DMS79 treated with DMSO at 0.1 percent for 48 hours (cell line): ENCODE data around the gene ADGRA3.

Experiments used
- DNase-seq: peaks from one replicate; lab custom pipeline; 2025; lab: John Stamatoyannopoulos, UW

The ADGRA3 gene

DNA sequence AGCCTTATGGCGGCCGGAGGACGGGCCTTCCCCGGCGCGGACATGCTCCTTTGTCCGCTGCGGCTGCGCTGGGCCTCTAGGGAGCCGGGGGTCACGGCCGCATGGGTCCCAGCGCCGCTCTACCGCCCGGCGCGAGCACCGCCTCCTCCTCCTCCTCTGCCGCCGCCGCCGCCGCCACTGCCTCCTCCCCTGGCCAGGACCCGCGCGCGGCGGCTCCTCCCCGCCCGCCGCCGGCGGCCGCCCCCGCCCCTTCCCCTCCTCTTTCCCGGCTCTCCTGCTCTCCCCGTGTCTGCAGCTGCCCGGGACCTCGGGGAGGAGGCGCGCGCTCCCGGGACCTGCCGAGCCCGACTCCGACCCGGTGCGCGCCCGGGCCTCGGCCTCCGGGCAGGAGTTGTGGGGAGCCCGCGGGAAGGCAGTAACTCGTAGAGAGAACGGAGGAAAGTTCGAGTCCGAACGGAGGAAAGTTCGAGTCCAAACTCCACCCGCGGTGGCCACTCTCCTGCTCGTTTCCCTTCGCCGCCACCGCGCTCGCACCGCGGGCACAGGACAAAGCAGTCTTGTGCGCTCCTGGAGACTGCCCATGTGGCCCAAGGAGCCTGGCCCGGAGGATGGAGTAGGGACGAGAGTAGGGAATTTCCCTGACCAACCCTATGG lies at the start of gene ADGRA3:
TSS of gene ADGRA3 (minus strand) at position 179 of the 654 bp plus-strand sequence. CDS start 282 bp downstream, outside the sequence.
- DNase-seq, result peak; percentile 24

DNA sequence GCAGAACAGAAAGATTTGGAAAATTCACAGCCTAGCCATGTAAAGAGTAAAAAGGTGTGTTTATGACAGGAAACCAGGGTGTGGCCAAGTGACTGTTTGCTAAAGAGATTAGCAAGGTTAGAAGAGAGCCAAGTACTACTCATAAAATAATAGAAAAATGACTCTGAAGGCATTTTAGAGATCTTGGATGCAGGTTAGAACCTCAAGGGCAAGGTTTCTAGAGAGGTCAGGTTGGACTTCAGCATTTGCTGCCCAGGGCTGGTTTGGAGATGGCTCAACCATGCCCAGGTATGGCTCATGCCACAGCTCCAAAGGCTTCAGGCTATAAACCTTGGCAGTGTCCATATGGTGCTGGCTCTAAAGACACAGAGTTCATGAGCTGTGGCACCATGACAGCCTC lies 40.6 kb upstream of the ADGRA3 start:
- no peak for DNase-seq

DNA sequence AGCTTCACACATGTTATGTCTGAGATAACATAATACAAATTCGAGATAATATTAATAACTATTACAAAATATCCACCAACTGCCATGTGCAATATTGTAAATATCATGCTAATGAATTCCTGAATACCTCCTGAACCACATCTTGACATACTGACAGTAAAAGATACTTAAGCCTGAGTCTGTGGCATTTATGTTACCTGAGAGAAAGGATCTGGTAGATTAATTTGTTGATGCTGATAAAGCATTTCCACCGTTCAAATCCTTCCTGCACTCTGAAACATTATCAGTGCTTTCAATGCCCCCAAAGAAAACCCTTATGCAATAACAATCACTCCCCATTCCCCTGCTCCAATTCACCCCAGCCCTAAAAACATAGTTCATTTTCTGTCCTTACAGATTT lies 38.8 kb upstream of the ADGRA3 start:
- DNase-seq, result no peak

DNA sequence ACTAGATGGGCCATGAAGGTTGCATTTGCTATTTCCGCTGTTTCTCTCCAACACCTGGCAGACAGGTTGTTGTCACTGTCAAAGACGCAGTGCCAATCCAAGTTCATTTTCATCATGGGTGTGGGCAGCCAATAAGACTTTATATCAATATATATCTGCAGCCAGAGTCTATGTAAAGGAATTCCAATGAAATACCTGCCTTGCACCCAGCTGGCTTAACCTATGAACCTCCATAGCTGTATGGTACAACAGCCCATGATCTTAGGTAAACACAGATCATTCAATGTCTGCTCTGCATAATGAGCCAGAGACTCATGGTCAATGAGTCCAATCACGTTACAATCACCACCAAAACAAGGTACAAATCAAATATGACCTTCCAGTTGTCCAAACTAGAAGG lies 37.7 kb upstream of the ADGRA3 start:
- DNase-seq, result no peak

DNA sequence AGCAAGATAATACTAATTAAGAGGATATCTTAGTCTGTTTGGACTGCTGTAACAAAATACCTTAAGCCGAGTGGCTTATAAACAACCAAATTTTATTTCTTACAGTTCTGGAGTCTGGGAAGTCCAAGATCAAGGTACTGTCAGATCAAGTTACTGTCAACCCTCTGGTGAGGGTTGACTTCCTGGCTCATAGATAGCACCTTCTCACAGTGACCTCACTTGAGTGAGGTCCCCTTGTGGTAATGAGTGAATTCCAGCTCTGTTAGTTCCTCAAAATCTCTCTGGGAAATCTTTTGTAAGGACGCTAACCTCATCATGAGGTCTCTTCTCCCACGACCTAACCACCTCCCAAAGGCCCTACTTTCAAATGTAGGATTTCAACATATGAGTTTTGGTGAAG lies 36.9 kb upstream of the ADGRA3 start:
- no peak for DNase-seq

- DNase-seq, result no peak
These were observed 35.7 kb upstream of the ADGRA3 start for GRCh38 chr4:22551550-22551949.

GRCh38 chr4:22546299-22546698 lies 30.4 kb upstream of the ADGRA3 start:
- no peak for DNase-seq

- DNase-seq, result no peak
These were observed 23.4 kb upstream of the ADGRA3 start for GRCh38 chr4:22539251-22539650.

DNA sequence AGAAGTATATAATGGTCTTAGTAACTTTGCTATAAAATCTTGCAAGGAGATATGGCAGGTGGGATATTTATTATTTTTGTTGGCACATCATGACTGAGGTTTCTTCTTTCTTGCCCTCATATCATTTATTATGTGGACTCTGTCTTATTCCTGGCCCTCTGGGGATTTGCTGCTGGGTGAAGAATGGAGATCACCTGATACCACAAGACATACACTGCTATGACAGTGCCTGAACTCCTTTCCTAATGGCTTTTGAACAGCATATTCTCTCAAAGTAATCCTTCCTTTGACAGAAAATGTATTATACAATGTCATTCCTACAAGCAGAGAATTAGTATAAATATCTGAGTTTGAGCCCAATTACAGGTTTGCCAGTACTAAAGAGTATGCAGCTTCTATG lies 22.0 kb upstream of the ADGRA3 start:
- DNase-seq, result no peak

- DNase-seq, result no peak
These were observed 18.5 kb upstream of the ADGRA3 start for GRCh38 chr4:22534374-22534773.

- no peak for DNase-seq
These were observed 17.0 kb upstream of the ADGRA3 start for GRCh38 chr4:22532896-22533295.

DNA sequence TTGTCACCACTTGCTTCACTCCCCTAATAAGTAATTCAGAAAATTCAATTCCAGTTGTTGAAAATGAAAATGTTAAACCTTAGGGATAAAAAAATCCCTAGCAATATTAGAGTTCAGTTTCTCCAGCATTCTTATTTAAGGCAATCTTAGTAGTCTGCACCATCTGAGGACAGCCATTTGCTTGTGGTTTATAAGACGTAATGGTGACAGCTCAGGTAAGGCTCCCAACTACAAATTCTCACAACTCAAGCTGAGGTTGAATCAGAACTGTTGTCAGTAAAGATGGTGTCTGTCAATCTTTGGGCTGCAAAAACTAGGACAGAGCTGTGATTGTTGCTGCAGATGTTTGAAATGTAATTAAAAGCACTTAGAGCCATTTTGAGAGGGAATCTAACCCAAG lies 16.3 kb upstream of the ADGRA3 start:
- no peak for DNase-seq

DNA sequence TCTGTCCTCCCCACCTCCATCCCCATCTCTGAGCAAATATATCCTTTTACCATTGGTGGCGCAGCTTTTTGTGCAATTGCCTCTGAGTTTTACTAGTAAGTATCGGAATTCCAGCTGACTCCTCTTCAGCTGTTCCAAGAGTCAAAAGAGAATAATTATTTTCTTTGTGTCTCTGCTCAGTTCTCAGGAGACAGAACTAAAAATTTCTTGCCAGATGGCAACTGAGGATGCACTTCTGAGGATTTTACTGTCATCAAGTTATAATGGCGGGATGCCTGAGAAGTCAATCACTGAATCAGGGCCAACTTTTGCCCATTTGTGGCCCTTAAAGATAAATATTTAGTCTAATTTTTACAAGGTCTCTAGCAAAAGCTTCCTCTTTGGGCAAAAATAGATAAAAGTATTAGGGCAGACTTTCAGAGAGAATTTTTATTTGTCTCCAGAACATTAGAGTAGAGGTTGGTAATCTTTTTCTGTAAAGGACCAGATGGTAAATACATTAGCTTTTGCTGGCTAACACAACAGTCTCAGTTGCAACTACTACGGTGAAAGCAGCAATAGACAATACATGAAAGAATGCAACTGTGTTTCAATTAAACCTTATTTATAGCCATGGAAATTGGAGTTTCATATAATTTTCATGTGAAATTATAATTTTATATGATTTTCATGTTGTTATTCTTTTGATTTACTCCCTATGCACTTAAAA lies 15.6 kb upstream of the ADGRA3 start:
- no peak for DNase-seq

- DNase-seq, result no peak
These were observed 9.0 kb upstream of the ADGRA3 start for GRCh38 chr4:22524895-22525294.

- no peak for DNase-seq
These were observed 7.0 kb upstream of the ADGRA3 start for GRCh38 chr4:22522706-22523501.

GRCh38 chr4:22522206-22522605 lies 6.3 kb upstream of the ADGRA3 start:
- DNase-seq, result no peak

DNA sequence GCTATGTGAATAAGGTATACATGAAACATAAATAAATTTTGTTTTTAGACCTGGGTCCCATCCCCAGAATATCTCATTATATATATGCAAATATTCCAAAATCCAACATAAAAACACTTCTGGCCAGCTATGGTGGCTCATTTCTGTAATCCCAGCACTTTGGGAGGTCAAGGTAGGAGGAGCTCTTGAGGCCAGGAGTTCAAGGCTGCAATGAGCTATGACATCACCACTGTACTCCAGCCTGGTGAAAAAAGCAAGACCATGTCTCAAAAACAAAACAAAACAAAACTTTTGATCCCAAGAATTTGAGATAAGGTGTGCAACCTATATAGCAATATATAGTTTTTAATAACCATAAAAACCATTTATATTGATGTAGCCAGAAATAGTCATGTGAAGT lies 5.4 kb upstream of the ADGRA3 start:
- no peak for DNase-seq

DNA sequence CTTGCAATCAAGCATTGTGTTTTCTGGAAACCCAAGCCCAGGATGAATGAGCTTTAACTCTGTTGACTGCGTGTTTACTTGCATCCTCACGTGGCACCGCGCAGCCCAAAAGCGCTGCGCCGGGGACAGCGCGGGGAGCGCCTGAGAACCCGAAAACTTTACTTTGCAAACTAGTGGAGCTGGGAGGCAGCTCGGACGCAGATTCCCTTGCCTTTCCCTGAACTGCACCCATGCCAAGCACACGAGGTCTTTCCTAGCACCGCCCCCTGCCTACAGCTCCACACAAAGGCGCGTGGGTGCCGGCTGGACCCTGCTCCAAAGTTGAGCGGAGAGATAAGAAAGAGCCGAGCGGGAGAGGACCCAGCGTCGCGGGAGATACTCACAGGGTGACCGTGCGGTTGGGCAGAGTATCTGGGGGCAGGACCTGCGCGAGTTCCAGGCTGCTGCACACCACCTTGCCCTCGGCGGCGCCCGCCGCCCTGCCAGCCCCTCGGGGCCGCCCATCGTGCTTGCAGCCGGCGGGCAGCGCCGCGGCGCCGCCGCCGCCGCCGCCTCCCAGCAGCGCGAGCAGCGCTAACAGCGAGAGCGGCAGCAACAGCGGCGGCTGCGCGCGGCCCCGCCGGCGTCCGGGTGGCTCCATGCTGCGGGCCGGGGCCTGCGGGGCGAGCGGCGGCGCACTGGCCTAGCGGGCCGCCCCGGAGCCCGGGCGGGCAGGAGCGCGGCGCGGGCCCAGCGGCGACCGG lies 550 bp downstream of the ADGRA3 start:
- peak; percentile 13 for DNase-seq

GRCh38 chr4:22514481-22514880 lies 1.4 kb downstream of the ADGRA3 start:
- DNase-seq, result no peak

GRCh38 chr4:22514001-22514400 lies 1.9 kb downstream of the ADGRA3 start:
- no peak for DNase-seq

GRCh38 chr4:22512306-22512705 lies 3.6 kb downstream of the ADGRA3 start:
- no peak for DNase-seq

DNA sequence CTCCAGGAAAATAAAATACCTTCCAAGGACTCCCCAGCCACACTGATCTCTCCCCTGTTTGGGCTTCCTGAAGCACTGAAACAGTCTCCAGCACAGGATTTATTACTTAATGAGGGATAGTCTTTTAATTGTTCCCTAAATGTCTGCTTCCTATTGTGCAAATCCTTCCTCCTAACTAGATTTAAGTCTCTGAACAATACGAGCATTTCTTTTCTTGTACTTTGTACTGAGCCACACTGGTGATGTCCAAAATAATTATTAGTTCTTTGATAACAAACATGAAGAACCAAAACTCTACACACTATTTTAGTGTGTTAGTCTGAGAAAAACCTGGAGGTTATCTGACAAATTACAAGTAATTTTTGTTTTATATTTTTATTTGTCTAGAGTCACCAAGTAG lies 5.1 kb downstream of the ADGRA3 start:
- no peak for DNase-seq
